ENCODE results near the gene SGPP2. TPM values are rescaled to one million over a fixed set of nuclear protein-coding genes. Genes with fewer than 3 reads are reported as not detected.
"Not testable (repeated sequence)": the region's sequence is repeated elsewhere in the genome, so short reads cannot be mapped to it uniquely, and the experiment has no call there.

The SGPP2 gene
- total RNA-seq, 2 experiments from 2014 or later = 0.55 to 0.67 TPM

DNA sequence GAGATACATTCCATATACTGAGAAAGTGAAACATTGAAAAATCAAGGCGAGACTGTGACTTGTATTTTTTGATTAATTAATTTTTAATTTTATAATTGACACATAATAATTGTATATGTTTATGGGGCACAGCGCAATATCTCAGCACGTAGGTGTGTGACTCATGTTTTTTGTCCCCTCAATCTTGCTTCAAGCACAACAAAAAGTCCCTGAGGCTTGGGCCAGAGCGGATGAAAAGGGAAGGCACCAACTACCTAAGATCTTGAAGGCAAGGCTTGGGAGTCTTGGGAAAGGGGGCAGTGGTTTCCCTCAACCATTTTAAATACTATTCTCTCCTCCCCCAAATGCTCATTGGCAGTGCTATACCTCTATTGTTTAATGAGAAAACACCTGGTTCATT is 9.9 kb downstream of the SGPP2 start:
- Mint-ChIP-seq H3K4me1 (no peaks in the 10 kb centered on the region), H3K36me3 (ENCODE audit: low read depth) (no peaks in the 10 kb centered on the region), H3K27me3 (no peaks in the 10 kb centered on the region), H3K9me3 (peaks cover 2% of the 10 kb centered on the region), H3K27ac (no peak overlapping the region), H3K4me3 (no peak overlapping the region)
- ChIA-PET POLR2A (no interaction called here), CTCF (no interaction called here)
- DNase-seq = no peak

- H3K27ac Mint-ChIP-seq; H3K36me3 Mint-ChIP-seq (ENCODE audit: low read depth); H3K9me3 Mint-ChIP-seq; H3K4me3 Mint-ChIP-seq; DNase-seq; H3K27me3 Mint-ChIP-seq; POLR2A ChIA-PET; CTCF ChIA-PET; H3K4me1 Mint-ChIP-seq: not testable (repeated sequence)
These were observed 11.2 kb downstream of the SGPP2 start for GRCh38 chr2:222435400-222436039.

DNA sequence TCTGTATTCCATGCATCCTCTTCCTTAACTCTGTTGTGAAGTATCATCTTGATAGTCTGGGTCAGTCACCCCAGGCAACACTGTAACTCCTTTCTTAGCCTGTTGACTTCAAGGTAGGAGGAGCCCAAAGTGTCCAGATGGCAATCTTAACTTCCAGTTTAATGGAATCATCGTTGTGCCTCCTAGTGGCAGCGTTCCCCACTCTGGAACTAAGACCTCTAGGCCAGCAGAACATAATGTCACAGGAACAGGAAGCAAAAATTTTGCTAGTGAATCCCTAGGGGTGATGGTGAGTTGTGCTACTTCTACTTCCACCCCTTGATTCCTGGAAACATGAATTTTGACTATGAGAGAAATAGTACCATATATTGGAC is 11.7 kb downstream of the SGPP2 start:
- H3K36me3 Mint-ChIP-seq (ENCODE audit: low read depth) = no peaks in the 10 kb centered on the region
- DNase-seq = no peak
- POLR2A ChIA-PET = no interaction called here
- H3K27me3 Mint-ChIP-seq = peaks cover 3% of the 10 kb centered on the region
- H3K4me1 Mint-ChIP-seq = no peaks in the 10 kb centered on the region
- no peak overlapping the region for H3K27ac Mint-ChIP-seq
- H3K9me3 Mint-ChIP-seq = no peaks in the 10 kb centered on the region
- no peak overlapping the region for H3K4me3 Mint-ChIP-seq
- CTCF ChIA-PET = no interaction called here

GRCh38 chr2:222439692-222440091 is 15.3 kb downstream of the SGPP2 start:
- peaks cover 3% of the 10 kb centered on the region for H3K27me3 Mint-ChIP-seq
- ChIA-PET CTCF (no interaction called here), POLR2A (no interaction called here)
- H3K4me1 Mint-ChIP-seq = no peaks in the 10 kb centered on the region
- H3K4me3 Mint-ChIP-seq = no peak overlapping the region
- H3K9me3 Mint-ChIP-seq = no peaks in the 10 kb centered on the region
- DNase-seq = no peak
- H3K36me3 Mint-ChIP-seq (ENCODE audit: low read depth) = no peaks in the 10 kb centered on the region
- H3K27ac Mint-ChIP-seq = no peak overlapping the region

DNA sequence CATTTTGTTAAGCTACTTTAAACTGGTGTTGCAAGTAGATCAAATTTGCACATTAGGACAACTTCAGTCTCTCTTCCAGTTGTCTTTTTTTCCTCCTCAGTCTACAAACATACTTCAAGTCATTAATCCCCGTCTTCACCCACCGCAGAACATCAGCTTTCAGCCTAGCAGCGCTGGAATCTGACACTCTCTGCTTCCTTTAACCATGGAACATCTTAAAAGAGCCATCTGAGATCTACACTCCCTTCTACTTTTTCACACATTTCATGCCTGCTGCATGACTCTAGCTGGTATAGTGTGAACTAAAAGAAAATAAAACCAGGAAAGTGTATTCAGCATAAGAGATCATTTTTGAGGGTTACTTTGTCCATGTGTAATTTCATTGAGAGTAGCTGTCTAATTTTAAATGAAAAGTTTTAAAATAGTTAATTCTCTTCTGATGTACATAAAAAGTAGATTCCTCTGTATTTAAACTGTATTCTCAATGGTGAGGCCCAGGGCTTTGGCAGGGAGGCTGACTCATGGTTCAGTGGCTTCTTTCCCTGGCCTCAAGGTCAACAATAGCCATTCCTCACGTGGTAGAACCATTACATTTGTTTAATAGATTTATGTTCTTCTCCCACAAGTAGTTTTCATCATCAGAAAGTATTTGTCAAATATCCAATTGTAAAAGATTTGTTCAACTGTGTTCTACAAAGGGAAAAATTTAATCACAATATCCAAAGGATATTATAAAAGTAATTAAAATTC is 16.5 kb downstream of the SGPP2 start:
- no peak overlapping the region for H3K4me3 Mint-ChIP-seq
- no peaks in the 10 kb centered on the region for H3K4me1 Mint-ChIP-seq
- H3K36me3 Mint-ChIP-seq (ENCODE audit: low read depth) = no peaks in the 10 kb centered on the region
- no peak overlapping the region for H3K27ac Mint-ChIP-seq
- ChIA-PET POLR2A (no interaction called here), CTCF (interaction anchor here (0.7 kb wide), 1 partner anchor 1318 kb away, joined by 3 read pairs; no protein-coding TSS in a partner anchor)
- H3K9me3 Mint-ChIP-seq = no peaks in the 10 kb centered on the region
- peaks cover 3% of the 10 kb centered on the region for H3K27me3 Mint-ChIP-seq
- DNase-seq = no peak

GRCh38 chr2:222442665-222443064 is 18.3 kb downstream of the SGPP2 start:
- no peak for DNase-seq
- H3K4me3 Mint-ChIP-seq = no peak overlapping the region
- H3K4me1 Mint-ChIP-seq = no peaks in the 10 kb centered on the region
- H3K36me3 Mint-ChIP-seq (ENCODE audit: low read depth) = no peaks in the 10 kb centered on the region
- H3K9me3 Mint-ChIP-seq = no peaks in the 10 kb centered on the region
- CTCF ChIA-PET = no interaction called here
- no peak overlapping the region for H3K27ac Mint-ChIP-seq
- H3K27me3 Mint-ChIP-seq = peaks cover 3% of the 10 kb centered on the region
- POLR2A ChIA-PET = no interaction called here

DNA sequence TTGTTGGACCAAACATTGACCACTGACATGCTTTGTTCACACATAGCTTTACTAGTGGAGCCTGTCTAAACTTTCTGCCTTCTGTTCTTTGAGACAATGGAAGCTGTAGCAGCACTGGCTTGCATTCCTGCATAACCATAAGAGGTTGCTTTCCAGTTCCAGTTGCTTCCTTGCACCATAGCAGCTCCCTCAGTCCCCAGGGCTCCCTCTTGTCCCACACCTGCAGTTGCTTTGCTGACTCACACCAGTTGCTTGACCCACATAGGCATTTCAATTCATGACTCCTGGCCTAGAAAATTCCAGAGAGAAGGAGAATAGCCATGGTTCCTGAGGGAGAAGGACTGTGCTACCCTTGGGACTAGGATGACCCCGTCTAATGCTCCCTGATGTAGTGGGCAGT is 20.9 kb downstream of the SGPP2 start:
- POLR2A ChIA-PET = no interaction called here
- H3K4me1 Mint-ChIP-seq = no peaks in the 10 kb centered on the region
- peaks cover 2% of the 10 kb centered on the region for H3K27me3 Mint-ChIP-seq
- H3K9me3 Mint-ChIP-seq = no peaks in the 10 kb centered on the region
- no peak for DNase-seq
- H3K36me3 Mint-ChIP-seq (ENCODE audit: low read depth) = no peaks in the 10 kb centered on the region
- CTCF ChIA-PET = no interaction called here
- no peak overlapping the region for H3K27ac Mint-ChIP-seq
- H3K4me3 Mint-ChIP-seq = no peak overlapping the region

DNA sequence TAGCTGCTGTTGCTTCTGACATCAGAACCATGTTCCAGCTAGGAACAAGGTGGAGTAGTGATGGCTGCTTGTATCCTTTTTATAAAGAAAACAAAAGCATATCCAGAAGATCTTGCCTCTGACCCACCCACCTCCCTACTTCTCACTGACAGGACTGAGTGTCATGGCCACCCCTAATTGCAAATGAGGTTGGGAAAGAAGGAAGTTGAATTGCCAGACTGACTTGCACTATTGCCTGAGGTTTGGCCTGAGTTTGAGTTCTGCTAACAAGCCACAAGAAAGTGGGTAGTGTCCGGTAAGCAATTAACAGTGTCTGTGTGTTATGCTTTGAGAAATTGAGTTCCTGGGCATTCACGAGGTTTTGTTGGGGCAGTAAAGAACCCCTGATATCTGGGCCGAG is 22.8 kb downstream of the SGPP2 start:
- ChIA-PET POLR2A (no interaction called here), CTCF (no interaction called here)
- DNase-seq = no peak
- Mint-ChIP-seq H3K4me3 (no peak overlapping the region), H3K9me3 (no peaks in the 10 kb centered on the region), H3K4me1 (peaks cover 3% of the 10 kb centered on the region), H3K36me3 (ENCODE audit: low read depth) (no peaks in the 10 kb centered on the region), H3K27ac (no peak overlapping the region), H3K27me3 (peaks cover 6% of the 10 kb centered on the region)

- Mint-ChIP-seq H3K9me3 (no peaks in the 10 kb centered on the region), H3K4me1 (peaks cover 3% of the 10 kb centered on the region), H3K27me3 (peaks cover 6% of the 10 kb centered on the region), H3K36me3 (ENCODE audit: low read depth) (no peaks in the 10 kb centered on the region), H3K4me3 (no peak overlapping the region), H3K27ac (no peak overlapping the region)
- POLR2A ChIA-PET = no interaction called here
- no peak for DNase-seq
- CTCF ChIA-PET = no interaction called here
These were observed 24.4 kb downstream of the SGPP2 start for GRCh38 chr2:222448748-222449181.

DNA sequence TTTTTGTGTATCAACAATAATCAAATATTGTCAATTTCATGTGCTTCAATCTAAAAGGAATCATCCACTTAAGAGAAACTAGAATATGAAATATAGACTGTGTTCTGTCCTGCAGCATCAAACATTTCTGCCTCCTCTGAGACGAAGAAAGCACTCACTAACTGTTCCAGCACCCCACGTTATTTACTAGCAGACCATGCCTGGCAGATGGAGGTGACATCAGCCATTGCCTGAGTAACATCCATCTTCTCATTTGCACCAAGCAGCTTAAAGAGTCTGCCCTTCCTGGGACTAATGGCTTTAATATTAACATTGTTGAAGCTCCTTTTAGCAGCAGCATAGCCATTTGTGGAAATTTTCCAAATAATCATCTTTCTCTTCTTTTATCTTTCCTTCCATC is 25.7 kb downstream of the SGPP2 start:
- ChIA-PET CTCF (interaction anchor here (0.7 kb wide), 1 partner anchor 9 kb away, joined by 3 read pairs; no protein-coding TSS in a partner anchor), POLR2A (no interaction called here)
- DNase-seq = no peak
- Mint-ChIP-seq H3K4me3 (no peak overlapping the region), H3K27me3 (peaks cover 6% of the 10 kb centered on the region), H3K27ac (no peak overlapping the region), H3K4me1 (peaks cover 3% of the 10 kb centered on the region), H3K36me3 (ENCODE audit: low read depth) (no peaks in the 10 kb centered on the region), H3K9me3 (no peaks in the 10 kb centered on the region)

DNA sequence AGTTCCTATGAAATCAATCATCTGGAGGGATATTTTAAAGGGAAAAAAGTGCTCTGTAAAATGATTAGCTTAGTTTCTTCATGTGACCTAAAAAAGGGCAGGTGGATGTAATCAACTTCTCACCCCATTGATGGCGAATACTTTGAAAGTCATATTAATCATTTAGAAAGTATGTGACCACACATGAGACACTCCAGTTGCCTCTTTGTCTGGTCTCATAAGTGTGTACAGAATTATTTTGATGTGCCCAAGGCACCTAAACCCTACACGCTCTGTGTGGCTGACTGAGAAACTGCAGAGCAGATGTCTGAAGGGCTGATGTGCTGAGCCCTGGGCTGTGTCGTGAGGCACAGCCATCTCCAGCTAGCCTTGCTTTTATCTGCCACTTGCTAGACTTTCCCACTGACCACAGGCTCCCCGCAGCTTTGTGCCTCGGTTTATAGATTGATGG is 26.9 kb downstream of the SGPP2 start:
- ChIA-PET CTCF (no interaction called here), POLR2A (no interaction called here)
- Mint-ChIP-seq H3K4me1 (peaks cover 3% of the 10 kb centered on the region), H3K4me3 (no peak overlapping the region), H3K36me3 (ENCODE audit: low read depth) (no peaks in the 10 kb centered on the region), H3K27ac (no peak overlapping the region), H3K27me3 (peaks cover 6% of the 10 kb centered on the region), H3K9me3 (peaks cover 2% of the 10 kb centered on the region)
- no peak for DNase-seq

GRCh38 chr2:222452422-222452950 is 28.1 kb downstream of the SGPP2 start:
- POLR2A ChIA-PET = no interaction called here
- Mint-ChIP-seq H3K4me1 (peaks cover 3% of the 10 kb centered on the region), H3K4me3 (no peak overlapping the region), H3K27ac (no peak overlapping the region), H3K27me3 (peaks cover 6% of the 10 kb centered on the region), H3K36me3 (ENCODE audit: low read depth) (no peaks in the 10 kb centered on the region), H3K9me3 (peaks cover 2% of the 10 kb centered on the region)
- no peak for DNase-seq
- CTCF ChIA-PET = no interaction called here

GRCh38 chr2:222456479-222457077 is 32.2 kb downstream of the SGPP2 start:
- Mint-ChIP-seq H3K27me3 (no peaks in the 10 kb centered on the region), H3K9me3 (peaks cover 2% of the 10 kb centered on the region), H3K36me3 (ENCODE audit: low read depth) (no peaks in the 10 kb centered on the region), H3K4me1 (no peaks in the 10 kb centered on the region), H3K4me3 (no peak overlapping the region), H3K27ac (no peak overlapping the region)
- ChIA-PET CTCF (no interaction called here), POLR2A (no interaction called here)
- DNase-seq = no peak

All from activated CD4-positive, alpha-beta T cell treated with anti-CD3 and anti-CD28 coated beads, Interleukin-2, amount 10 ng/mL, durations not matched to agents 7 days and 5 days (primary cell).